Fibroblast of villous mesenchyme (primary cell): ENCODE measurements around the gene GRB7. TPM values are rescaled to one million over a fixed set of nuclear protein-coding genes. Genes with fewer than 3 reads are reported as not detected.

Experiments used
- DNase-seq: peaks from one replicate; pipeline ENCODE4 v3.0.0-alpha.2; 2010; ENCODE audit warnings: low read depth
- H3K4me3 ChIP-seq: 2 replicates; pipeline ENCODE4 v1.5.1; 2011; ENCODE audit warnings: low read depth, mild to moderate bottlenecking, low read length
- CTCF ChIP-seq: IDR thresholded peaks from 2 replicates; pipeline ENCODE4 v1.5.1; 2012; ENCODE audit warnings: low read depth, mild to moderate bottlenecking, low read length; ENCODE audit not compliant: insufficient read depth
- total RNA-seq: library from RNA; depleted of rRNA; stranded (reverse); fragments of >200 nt; gene quantifications from 2 replicates; pipeline ENCODE4 v1.2.3, GENCODE V29; 2012

The GRB7 gene
- total RNA-seq, 1 donor, result 1.3 TPM

DNA sequence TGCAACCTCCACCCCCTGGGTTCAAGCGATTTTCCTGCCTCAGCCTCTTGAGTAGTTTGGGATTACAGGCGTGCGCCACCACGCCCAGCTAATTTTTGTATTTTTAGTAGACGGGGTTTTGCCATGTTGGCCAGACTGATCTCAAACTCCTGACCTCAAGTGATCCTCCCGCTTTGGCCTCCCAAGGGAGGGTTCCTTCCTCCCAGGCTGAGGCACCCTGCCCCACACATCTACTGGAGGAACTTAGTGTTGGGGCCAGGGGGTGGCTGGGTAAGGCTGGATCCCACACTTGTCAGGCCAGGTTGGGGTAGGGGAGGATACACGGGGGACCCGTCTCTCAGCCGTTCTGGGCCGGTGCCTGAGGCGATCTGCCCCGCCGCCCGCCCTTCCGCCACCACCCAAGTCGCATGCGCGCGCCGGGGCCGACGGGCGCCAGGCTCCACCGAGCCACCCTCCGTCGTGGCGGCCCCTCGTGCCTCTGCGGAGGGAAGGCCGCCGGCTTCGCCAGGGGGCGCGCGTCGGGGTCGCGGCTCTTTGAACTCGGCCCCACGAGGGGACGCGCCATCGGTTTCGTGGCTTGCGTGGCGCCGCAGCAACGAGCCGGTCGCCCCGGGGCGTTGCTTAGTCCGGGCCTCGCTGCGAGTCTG, 15.9 kb downstream of the GRB7 start:
- no peak for TF ChIP-seq CTCF
- DNase-seq, result peak; percentile 32
- peak overlapping the region; percentile 73 for H3K4me3 ChIP-seq

GRCh38 chr17:39754161-39754957, 16.6 kb downstream of the GRB7 start:
- H3K4me3 ChIP-seq, result peak overlapping the region; percentile 73
- DNase-seq, result peak; percentile 93
- TF ChIP-seq CTCF, result peak; percentile 73

- no peak for DNase-seq
- TF ChIP-seq CTCF, result no peak
- peak overlapping the region; percentile 73 for H3K4me3 ChIP-seq
Measured at GRCh38 chr17:39754958-39755553, 17.3 kb downstream of the GRB7 start.

DNA sequence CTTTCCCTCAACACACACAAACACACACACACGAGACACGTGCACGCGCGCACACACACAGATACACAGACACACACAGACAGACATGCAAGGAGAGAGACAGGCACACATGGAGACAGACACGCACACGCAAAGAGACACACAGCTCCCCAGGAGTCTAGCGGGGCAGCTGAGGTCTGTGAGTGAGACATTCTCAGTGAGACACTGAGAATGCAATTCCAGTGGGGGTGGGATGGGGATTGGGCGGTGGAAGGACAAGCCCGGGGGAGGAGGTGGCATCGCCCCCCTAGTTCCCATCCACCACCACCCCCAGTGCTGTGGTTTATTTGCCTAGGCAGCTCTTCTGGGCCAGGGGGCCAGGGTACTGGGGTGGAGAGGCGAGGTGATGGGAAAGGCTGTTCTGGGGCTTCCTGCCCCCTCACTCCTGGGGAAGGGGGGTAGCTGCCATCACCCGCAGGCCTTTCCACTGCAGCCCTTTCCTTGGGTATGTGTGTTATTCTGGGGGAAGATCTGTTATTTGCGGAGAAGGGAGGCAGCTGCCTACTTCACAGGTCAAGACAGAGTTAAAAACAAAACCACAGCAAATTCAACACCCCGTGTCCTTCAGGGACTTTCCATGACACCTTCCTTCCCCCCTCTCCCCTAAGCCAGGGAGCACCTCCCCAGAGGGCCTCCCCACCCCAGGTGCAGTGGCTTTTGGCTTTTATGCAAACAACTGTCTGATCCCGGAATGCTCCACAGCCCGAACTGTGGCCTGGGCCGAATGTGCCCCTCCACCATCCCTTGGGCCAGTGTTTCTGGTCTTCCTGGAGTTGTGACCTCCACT, 18.0 kb downstream of the GRB7 start:
- TF ChIP-seq CTCF, result no peak
- no peak for DNase-seq
- no peak overlapping the region for H3K4me3 ChIP-seq

GRCh38 chr17:39756380-39757079, 18.8 kb downstream of the GRB7 start:
- DNase-seq, result no peak
- H3K4me3 ChIP-seq, result no peak overlapping the region
- TF ChIP-seq CTCF, result no peak

- no peak for TF ChIP-seq CTCF
- H3K4me3 ChIP-seq, result no peak overlapping the region
- DNase-seq, result no peak
Measured at GRCh38 chr17:39757176-39757662, 19.5 kb downstream of the GRB7 start.
